ENCODE results near the gene PRELP. TPM values are rescaled to one million over a fixed set of nuclear protein-coding genes. Genes with fewer than 3 reads are reported as not detected.

The PRELP gene
- total and polyA plus RNA-seq, 10 donors: 4.9 to 50.3 (median 29.2) TPM

- intact Hi-C loops (cut with DNase I; ENCODE audit: low total_unique reads): no loop called here
- no peaks in the 10 kb centered on the region for H3K9me3 ChIP-seq
- TF ChIP-seq CTCF (IDR thresholded peaks at IDR 0.05 in 8 of 11, conservative IDR thresholded peaks at IDR 0.05 in 3 of 11) (no peak), POLR2A (IDR thresholded peaks at IDR 0.05) (no peak)
- H3K27ac ChIP-seq: peak overlapping the region in 3 of 8 donors; percentile 27 to 73 (median 71)
- H3K4me1 ChIP-seq: peaks cover 0 to 40% (median 10%) of the 10 kb centered on the region in 6 donors
- 64 to 93% (median 76%) methylated on average over 1 of the region's 1 CpG for WGBS, 5 donors
- peaks cover 0 to 20% (median 0%) of the 10 kb centered on the region in 7 donors for H3K27me3 ChIP-seq (replicated peaks in 1 of 7)
- H3K36me3 ChIP-seq: peaks cover 0 to 11% (median 0%) of the 10 kb centered on the region in 6 donors
- H3K4me3 ChIP-seq: peak overlapping the region in 2 of 8 donors; percentile 46 to 65
- DNase-seq: no peak
These were observed 5.6 kb downstream of the PRELP start for GRCh38 chr1:203481196-203481595.

DNA sequence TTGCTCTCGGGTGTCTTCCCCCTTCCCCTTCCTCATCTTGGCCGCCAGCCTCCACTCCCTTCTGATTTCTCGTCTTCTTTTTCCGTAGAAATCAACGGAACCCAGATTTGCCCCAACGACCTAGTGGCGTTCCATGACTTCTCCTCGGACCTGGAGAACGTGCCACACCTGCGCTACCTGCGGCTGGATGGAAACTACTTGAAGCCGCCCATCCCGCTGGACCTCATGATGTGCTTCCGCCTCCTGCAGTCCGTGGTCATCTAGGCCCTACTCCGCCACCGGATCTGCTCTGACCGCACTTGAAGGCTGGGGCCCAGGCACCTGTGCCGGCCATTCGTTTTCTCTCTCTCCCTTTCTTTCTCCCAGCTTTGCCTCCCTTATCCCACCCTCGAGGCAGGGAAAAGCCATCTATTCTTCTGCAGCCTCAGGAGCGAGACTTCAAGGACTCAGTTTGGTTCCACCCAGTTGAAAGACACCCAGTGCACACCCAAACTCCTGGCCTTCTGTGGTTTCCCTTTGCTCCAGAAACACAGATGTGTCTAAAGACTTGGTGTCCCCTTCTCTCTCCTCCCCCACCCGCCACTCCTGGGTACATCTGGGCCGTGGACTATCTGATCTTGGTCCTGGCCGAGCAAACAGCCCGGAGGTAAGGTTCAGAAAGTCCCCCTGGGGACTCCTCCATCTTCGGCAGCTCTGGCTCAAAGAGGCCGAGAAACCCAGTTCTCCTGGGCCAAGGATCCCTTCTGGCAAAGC lies 11.2 kb downstream of the PRELP start:
- peak overlapping the region in 3 of 8 donors; percentile 39 to 67 (median 46) for H3K4me3 ChIP-seq
- peak overlapping the region in 7 of 8 donors; percentile 57 to 65 (median 60) for H3K27ac ChIP-seq
- no peaks in the 10 kb centered on the region for H3K9me3 ChIP-seq
- 87 to 95% (median 90%) methylated on average over 26 to 28 of the region's 28 CpGs for WGBS, 5 donors
- TF ChIP-seq CTCF (IDR thresholded peaks at IDR 0.05 in 8 of 11, conservative IDR thresholded peaks at IDR 0.05 in 3 of 11): no peak
- no peak for TF ChIP-seq POLR2A (IDR thresholded peaks at IDR 0.05)
- TF ChIP-seq POLR2AphosphoS5 (IDR thresholded peaks at IDR 0.05): no peak
- H3K4me1 ChIP-seq: peaks cover 8 to 54% (median 14%) of the 10 kb centered on the region in 6 donors
- DNase-seq: no peak
- peaks cover 0 to 14% (median 0%) of the 10 kb centered on the region in 7 donors for H3K27me3 ChIP-seq (replicated peaks in 1 of 7)
- intact Hi-C loops (cut with DNase I; ENCODE audit: low total_unique reads): loop anchor here (2.0 to 5.0 kb wide), 2 partner anchors 142 to 219 kb away; no protein-coding TSS in a partner anchor
- H3K36me3 ChIP-seq: peaks cover 0 to 16% (median 0%) of the 10 kb centered on the region in 6 donors

DNA sequence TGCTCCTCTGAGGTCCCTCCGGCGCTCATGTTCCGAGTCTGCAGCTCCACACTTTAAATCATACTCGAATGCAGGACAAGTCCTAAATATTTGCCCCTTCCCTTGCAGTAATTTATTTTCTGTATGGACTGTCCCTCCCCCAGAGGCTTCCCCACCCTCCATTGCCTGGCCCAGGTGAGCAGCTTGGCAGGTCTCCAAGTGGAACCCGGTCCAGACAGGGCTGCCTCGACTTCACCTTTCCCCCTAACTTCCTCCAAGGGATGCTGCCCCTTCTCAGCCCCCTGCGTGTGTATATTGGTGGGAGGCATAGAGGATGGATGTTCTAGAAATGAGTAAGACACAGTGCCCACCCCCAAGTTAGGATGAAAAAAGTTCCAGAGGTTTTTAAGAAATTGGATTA lies 12.9 kb downstream of the PRELP start:
- intact Hi-C loops (cut with DNase I; ENCODE audit: low total_unique reads): loop anchor here (5.0 kb wide), 1 partner anchor 221 kb away; no protein-coding TSS in a partner anchor
- H3K36me3 ChIP-seq: peaks cover 0 to 10% (median 0%) of the 10 kb centered on the region in 6 donors
- H3K27ac ChIP-seq: no peak overlapping the region
- TF ChIP-seq POLR2A (IDR thresholded peaks at IDR 0.05) (no peak), POLR2AphosphoS5 (IDR thresholded peaks at IDR 0.05) (no peak), CTCF (IDR thresholded peaks at IDR 0.05 in 8 of 11, conservative IDR thresholded peaks at IDR 0.05 in 3 of 11) (no peak)
- H3K4me3 ChIP-seq: no peak overlapping the region
- peaks cover 8 to 52% (median 14%) of the 10 kb centered on the region in 6 donors for H3K4me1 ChIP-seq
- WGBS, 5 donors: 78 to 84% (median 79%) methylated on average over 7 of the region's 7 CpGs
- DNase-seq: no peak
- H3K9me3 ChIP-seq: no peaks in the 10 kb centered on the region
- peaks cover 0 to 29% (median 0%) of the 10 kb centered on the region in 7 donors for H3K27me3 ChIP-seq (replicated peaks in 1 of 7)

GRCh38 chr1:203490607-203491006 lies 15.0 kb downstream of the PRELP start:
- no peak for DNase-seq
- H3K4me3 ChIP-seq: no peak overlapping the region
- intact Hi-C loops (cut with DNase I; ENCODE audit: low total_unique reads): no loop called here

More at GRCh38 chr1:203490607-203491006, 15.0 kb downstream of the PRELP start:
- peaks cover 0 to 36% (median 0%) of the 10 kb centered on the region in 7 donors for H3K27me3 ChIP-seq (replicated peaks in 1 of 7)
- WGBS, 5 donors: 90 to 98% (median 96%) methylated on average over 9 of the region's 9 CpGs
- H3K36me3 ChIP-seq: peaks cover 0 to 5% (median 0%) of the 10 kb centered on the region in 6 donors
- H3K27ac ChIP-seq: no peak overlapping the region
- peaks cover 8 to 41% (median 14%) of the 10 kb centered on the region in 6 donors for H3K4me1 ChIP-seq
- TF ChIP-seq CTCF (IDR thresholded peaks at IDR 0.05 in 8 of 11, conservative IDR thresholded peaks at IDR 0.05 in 3 of 11) (no peak), POLR2AphosphoS5 (IDR thresholded peaks at IDR 0.05) (no peak), POLR2A (IDR thresholded peaks at IDR 0.05) (no peak)
- H3K9me3 ChIP-seq: no peaks in the 10 kb centered on the region

All from spleen (tissue), 11 donors.